Epidermal melanocyte (primary cell): ENCODE measurements around the gene UTS2.

Experiments
- DNase-seq: peaks from one replicate; pipeline ENCODE4 v3.0.0; 2011; ENCODE audit warnings: low spot score; ENCODE audit not compliant: insufficient read length

The UTS2 gene

DNA sequence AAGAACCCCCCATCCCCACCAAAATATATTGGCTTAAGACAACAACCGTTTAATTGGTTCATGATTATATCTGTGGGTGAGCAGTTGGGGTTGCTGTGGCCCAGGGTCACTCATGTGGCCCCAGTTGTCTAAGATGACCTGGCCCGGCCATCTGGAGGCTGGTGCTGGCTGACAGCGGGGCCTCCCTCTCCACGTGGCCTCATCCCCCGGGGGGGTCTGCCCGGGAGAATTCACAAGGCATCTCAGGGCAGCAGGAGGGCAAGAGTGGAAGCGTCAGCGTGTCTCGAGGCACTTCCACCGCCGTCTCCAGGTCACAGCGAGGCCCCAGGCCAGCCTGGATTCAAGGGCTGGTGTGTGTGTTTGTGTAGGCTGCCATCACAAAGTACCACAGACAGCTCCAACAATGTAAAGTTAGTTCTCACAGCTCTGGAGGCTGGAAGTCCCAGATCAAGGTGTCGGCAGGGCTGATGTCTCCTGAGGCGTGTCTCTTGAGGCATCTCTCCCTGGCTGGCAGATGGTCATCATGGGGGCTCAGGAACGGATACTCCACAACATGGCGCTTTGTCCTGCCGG lies 11.0 kb upstream of the UTS2 start:
- no peak for DNase-seq

DNA sequence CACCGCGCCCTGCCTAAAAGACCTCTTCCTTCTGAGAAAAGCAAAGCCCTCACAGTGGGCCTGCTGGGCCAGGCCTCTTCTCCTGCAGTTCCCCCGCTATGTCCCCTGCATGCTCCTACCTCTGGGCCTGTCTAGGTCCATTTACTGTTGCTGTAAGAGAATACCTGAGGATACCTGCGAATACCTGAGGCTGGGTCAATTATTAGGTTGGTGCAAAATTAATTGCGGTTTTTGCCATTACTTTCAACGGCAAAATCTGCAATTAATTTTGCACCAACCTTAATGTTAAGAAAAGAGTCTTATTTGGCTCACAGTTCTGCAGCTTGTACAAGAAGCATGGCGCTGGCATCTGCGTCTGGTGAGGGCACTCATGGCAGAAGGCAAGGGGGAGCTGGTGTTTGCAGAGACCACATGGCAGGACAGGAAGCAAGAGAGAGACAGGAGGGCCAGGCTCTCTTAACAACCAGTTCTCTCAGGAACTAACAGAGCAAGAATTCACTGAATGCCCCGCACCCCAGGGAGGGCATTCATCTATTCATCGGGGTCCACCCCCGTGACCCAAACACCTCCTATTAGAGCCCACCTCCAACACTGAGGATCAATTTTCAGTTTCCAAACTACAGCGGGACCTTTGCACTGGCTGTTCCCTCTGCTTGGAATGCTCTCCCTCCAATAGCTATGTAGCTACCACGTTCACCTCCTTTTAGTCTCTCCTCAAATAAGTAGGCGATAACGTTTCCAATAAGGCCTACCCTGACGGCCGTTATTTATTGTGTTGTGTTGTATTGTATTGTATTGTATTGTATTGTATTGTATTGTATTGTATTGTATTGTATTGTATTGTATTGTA lies 9.6 kb upstream of the UTS2 start:
- no peak for DNase-seq

DNA sequence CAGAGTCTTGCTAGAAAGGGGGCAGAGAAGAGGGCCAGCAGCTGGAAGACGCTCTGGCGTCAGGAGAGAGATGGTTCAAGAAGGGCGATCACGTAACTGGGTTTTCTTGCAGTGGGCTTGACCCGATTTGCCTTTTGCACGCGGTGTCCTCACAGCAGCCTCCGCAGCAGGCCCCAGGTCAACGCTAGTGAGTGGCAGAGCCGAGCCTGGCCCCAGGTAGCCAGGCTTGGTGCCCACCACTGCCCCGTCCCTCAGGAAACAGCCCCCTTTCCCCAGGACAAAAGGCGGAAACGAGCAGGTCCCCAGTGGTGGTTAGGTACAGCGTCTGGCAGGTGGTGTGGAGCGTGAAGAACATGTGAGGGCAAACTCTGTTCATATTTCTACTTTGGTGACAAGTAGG lies 8.6 kb upstream of the UTS2 start:
- no peak for DNase-seq

DNA sequence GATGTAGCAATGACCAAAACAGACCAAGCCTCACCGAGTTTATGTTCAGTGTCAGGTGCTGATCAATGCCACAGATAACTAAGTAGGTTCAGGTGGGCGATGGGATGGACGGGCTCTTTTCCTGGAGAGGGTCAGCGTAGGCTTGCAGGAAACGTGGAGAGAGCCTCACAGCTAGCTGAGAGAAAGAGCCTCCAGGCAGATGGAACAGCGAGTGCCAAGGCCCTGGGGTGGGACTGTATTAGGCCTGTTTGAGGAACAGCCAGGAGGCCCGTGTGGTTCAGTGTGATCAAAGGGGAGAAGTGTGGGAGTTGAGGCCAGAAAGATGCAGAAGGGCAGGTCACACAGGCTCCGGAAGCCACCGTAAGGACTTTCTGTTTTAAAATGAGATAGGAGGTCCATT lies 7.3 kb upstream of the UTS2 start:
- no peak for DNase-seq

DNA sequence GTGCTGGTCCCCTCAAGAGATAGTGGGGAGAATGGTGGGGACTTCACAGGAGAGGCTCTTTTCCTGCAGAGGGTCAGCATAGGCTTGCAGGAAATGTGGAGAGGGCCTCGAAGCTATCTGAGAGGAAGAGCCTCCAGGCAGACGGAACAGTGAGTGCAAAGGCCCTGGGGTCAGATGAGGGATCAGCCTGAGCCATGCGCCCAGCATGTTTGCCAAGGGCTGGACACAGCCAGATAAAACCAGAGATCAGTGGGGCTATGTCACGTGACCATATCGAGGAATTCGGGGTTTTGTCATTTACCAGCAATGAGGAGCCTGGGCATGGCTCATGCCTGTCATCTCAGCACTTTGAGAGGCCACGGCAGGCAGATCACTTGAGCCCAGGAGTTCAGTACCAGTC lies 6.5 kb upstream of the UTS2 start:
- no peak for DNase-seq

DNA sequence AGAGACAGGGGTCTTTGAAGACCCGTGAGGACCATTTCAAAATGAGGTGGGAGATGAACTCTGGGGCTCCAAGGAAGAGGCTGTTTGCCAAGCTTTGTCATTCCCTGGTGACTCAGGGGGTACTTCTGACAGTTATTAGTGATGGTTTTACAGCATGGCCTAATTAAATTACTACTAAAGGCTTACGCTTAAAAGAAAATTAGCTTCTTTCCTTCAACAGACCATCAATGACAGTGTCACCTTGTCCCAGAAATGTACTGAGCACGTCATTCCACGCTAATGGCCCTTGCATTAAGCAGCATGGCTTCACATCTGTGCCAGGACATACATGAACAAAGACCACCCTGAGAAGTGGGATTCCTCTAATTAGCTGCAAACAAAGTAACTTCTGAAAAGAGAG lies 5.1 kb upstream of the UTS2 start:
- DNase-seq: no peak

DNA sequence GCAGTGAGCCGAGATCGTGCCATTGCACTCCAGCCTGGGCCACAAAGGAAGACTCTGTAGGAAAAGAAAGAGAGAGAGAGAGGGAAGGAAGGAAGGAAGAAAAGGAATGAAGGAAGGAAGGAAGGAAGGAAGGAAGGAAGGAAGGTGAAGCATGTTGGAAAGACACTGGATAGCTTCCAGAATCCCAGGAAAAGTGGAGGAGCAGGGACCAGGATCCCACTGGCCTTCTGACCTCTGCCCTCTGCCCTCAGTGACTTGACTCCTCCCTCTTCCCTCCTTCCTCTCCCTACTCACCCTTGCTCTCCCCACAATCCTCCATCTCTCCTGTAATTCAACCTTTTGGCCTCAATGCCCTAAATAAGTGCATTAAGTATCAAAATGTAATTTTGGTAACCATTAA lies 4.1 kb upstream of the UTS2 start:
- DNase-seq: no peak

DNA sequence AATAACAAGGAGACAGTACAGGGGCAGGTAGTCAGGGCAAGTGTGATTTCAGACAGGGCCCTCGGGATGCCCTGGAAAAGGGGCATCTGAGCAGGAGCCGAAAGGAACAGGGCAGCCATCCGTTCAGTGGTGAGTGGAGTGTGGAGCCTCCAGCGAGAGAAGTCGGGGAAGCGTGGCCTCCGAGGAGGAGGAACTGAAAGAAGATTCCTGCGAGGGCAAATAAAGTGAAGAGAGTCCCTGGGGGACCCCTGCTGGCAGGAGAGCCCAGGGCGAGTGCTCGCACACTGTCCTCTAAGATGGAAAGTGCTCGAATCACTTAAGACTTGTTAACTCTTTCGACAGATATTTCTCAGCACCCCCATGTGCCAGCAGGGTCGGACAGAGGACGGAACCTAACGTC lies 3.5 kb upstream of the UTS2 start:
- no peak for DNase-seq

DNA sequence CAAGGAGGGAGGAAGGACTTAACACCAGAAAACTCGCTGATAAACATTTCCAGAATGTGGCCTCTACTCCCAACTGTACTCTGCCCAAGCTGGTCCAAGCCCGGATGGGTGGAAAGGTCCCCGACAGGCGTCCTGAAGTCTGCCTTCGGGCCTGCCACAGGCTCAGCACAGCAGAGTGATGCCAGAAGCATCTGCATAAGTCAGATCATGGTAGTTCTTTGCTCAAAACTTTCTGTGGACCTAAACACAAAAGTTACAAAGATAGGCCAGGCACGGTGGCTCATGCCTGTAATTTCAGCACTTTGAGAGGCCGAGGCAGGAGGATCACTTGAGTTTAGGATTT lies 790 bp upstream of the UTS2 start:
- DNase-seq: no peak

DNA sequence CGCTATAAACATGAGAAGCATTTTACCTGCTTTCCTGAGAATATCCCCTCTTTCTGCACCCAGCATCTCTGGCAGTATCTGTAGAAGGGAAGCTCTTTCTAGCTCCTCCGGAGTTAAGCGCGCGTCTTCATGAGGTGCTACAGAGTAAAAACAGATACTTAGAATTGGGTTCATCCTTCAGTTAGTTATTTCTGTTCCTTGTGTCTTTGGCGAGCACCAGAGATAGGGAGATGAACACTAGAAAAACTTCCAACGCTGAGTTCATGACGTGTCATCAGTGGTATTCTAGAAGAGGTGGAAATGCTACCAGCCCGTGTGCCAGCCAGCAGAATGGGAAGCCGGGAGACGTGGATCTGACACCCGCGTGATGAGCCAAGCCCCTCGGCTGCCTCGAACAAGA lies 2.1 kb downstream of the UTS2 start:
- no peak for DNase-seq

DNA sequence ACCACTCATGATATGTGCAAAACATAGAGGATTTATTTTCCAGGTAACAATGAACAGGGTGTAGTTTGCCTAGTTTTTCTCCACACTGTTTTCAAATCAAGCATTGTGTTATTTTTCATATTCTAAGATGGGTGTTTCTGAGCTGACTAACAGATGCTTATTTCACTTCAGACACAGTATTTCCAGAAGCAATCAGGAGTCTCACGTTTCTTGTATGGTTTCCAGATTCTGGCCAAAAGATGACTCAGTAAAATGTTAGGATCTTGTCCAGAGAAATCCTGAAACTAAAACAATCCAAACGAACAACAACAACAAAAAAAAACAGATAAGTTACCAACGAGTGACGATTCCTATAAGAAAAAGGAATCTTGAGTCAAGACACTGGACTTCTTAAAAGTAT lies 5.3 kb downstream of the UTS2 start:
- no peak for DNase-seq

DNA sequence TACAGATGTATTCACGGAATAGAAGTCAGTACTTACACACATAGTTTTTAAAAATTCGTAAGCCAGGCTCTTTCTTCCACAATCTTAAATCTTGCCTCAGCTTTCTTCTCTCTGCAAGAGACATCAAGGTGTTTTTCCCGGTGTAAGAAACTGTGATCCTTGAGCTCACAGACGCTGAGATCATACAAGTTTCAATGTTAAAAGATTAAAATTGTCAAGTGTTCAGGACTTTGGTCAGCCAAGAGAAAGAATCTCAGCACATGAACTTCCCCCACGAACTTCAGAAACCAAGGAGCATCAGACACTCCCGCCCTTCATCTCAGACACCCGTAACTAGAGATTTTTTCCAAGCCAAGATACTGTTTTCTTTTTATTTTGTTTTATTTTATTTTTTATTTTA lies 6.2 kb downstream of the UTS2 start:
- DNase-seq: no peak

DNA sequence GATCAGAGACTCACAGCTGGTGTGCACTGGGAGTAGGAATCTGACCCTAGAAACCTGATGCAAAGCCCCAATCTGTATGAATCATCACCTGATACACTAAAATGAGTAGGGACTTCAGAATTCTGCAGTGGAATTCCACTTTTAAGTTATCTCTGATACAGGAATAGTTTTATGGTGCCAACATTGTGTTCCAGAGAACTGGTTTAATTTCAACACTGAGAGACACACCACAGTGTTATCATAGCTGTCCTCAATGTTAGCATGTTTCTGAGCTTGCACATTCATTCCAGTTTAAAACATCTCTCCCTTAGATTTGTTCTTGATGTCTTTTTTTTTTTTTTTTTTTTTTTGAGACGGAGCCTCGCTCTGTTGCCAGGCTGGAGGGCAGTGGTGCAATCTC lies 7.1 kb downstream of the UTS2 start:
- no peak for DNase-seq

DNA sequence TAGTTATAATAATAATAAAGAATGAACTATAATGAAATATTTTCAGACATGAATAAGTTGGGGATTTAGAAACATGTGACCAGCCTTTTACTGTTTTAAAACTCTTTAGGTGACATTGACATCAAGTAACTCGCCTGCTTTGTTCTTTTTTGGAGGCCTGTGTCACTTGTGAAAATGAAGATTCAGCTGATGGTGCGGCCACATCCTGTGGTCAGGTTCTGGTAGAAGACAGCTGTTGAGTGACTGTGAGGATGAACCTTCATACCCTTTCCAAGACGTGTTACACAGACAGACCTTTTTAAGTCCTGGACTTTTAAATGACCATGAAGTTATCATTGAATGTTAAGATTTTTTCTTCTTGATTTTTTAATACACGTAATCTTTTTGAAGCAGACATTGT lies 10.3 kb downstream of the UTS2 start:
- DNase-seq: no peak

DNA sequence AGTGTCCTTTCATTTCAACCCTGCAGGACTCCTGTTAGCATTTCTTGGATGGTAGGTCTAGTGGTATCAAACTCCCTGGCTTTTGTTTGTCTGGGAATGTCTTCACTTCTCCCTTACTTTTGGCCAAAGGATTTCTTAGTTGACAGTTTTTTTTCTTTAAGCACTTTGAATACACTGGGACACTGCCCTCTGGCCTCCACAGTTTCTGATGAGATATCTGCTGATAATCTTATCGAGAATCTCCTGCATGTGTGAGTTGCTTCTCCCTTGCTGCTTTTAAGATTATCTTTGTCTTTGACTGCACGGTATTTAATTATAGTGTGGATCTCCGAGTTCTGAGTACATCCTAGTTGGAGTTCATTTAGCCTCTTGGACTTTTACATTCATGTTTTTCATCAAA lies 13.3 kb downstream of the UTS2 start:
- DNase-seq: no peak

DNA sequence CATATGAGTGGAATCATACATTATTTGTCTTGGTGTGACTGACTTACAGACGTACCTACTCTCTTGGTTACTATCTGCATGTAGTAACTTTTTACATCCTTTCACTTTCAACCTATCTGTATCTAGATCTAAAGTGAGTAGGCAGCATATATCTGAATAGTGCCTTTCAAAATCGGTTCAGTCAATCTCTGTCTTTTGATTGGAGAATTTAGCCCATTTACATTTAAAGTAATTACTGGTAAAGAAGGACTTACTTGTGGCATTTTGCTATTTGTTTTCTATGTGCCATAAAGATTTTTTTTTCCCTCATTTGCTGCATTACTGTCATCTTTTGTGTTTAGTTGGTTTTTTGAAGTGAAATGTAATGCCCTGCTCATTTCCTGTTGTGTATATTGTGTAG lies 14.2 kb downstream of the UTS2 start:
- DNase-seq: no peak

DNA sequence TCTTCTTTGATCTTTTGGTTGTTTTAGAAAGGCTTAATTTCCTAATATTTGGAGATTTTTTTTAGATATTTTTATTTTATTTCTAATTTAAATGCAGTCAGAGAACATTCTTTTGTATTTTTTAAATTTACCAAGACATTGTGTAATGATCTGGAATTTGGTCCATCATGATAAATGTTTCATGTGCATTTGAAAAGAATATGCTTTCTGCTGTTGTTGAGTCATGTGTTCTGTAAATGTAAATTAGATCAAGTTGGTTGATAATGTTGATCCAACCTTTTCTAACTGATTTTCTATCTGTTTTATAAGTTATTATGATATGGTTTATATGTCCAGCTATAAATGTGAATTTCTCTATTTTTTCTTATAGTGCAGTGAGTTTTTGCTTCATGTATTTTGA lies 19.8 kb downstream of the UTS2 start:
- no peak for DNase-seq

DNA sequence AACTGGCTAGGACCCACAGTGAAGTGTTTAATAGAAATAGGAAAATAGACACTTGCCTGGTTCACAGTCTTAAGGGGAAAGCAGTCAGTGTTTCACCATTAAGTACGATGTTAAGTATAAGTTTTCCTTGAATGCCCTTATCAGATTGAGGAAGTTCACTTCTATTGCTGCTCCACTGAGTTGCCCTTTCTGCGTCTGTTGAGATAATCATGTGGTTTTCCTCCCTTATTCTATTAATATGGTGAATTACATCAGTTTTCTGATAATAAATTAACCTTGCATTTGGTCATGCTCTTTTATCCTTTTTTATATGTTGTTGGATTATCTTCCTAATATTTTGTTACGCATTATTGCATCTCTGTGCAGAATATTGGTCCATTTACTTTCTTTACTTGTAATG lies 21.4 kb downstream of the UTS2 start:
- no peak for DNase-seq

DNA sequence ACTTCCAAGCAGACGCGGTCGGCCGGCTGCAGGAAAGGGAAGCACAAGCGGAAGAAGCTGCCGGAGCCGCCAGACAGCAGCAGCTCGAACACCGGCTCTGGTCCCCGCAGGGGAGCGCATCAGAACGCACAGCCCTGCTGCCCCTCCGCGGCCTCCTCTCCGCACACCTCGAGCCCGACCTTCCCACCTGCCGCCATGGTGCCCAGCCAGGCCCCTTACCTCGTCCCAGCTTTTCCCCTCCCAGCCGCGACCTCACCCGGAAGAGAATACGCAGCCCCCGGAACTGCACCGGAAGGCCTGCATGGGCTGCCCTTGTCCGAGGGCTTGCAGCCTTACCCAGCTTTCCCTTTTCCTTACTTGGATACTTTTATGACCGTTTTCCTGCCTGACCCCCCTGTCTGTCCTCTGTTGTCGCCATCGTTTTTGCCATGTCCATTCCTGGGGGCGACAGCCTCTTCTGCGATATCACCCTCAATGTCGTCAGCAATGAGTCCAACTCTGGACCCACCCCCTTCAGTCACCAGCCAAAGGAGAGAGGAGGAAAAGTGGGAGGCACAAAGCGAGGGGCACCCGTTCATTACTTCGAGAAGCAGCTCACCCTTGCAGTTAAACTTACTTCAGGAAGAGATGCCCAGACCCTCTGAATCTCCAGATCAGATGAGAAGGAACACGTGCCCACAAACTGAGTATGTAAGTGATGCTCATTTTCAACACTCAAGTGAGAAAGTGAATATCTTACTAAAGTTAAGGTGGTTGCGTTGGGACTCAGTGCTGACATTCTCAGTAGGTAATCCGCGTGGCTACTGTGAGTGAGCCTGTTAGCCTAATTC lies 25.5 kb downstream of the UTS2 start:
- DNase-seq: no peak

DNA sequence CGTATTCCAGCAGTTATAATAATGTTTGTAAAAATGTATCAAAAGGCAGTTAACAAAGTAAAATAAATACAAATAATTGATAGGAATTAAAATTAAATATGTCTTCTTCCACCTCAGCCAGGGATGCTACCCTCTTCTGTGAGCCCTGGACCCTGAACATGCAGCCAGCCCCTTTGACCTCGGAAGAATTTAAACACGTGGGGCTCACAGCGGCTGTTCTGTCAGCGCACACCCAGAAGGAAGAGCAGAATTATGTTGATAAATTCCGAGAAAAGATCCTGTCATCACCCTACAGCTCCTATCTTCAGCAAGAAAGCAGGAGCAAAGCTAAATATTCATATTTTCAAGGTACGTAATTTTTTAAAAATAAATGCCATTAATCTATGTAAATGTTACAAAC lies 26.5 kb downstream of the UTS2 start:
- no peak for DNase-seq

DNA sequence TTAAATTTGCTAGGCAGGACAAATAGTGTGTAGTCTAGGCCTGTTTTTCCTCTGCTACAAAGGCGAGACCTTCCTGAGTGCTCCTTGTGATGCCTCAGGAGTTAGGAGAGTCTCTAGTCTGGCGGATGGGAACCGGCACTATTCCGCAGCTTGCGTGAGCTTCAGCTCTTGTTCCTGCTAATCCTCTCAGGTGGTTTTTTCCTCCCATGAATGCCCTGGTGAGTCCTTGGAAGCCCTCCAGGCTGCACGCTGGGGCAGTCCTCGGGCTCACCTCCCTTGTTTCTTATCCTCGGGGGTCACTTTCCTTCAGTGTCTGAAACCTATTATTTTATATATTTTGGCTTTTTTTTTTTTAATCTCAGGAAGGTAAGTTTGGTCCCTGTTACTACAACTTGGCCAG lies 28.2 kb downstream of the UTS2 start:
- DNase-seq: no peak

DNA sequence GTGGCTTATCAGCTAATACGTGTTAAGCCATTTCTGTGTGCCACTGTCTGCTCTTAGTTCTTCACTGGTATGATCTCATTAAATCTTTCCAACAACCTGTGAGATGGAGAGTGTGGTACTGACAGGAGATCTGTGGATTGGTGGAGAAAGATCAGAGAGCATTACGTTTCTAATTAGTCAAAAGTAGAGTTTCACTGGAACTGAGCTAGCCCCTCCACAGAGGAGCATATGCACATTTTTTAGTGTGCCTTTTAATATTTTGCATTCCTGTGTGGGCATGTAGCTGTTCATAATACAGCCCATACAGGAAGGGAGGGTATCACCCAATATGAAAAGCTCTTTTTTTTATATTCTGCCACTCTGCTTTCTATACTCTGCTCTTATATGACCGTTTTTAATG lies 31.6 kb downstream of the UTS2 start:
- DNase-seq: no peak
